H1 (cell line): ENCODE measurements around the gene DENND4C. TPM values are rescaled to one million over a fixed set of nuclear protein-coding genes. Genes with fewer than 3 reads are reported as not detected.

ENCODE experiments used
- CEBPB ChIP-seq: IDR thresholded peaks from 2 replicates; pipeline ENCODE4 v1.6.1; 2012; ENCODE audit warnings: low read depth, low read length
- CHD7 ChIP-seq: fragments of 300-600 bp; sonication (generic); IDR thresholded peaks from 2 replicates; pipeline ENCODE4 v1.7.1; 2012; ENCODE audit warnings: low read length, moderate library complexity, mild to moderate bottlenecking, inconsistent platforms; ENCODE audit not compliant: insufficient replicate concordance
- CTCF ChIP-seq, 3 experiments: IDR thresholded peaks; 1 replicate in 2 of 3; 2 replicates in 1 of 3; pipeline versions ENCODE4 v1.5.1 to v1.6.1; 2011; ENCODE audit warnings: low read length in 3 of 3, mild to moderate bottlenecking in 3 of 3, inconsistent platforms in 2 of 3, low read depth in 1 of 3, moderate library complexity in 1 of 3; ENCODE audit not compliant: insufficient read depth in 1 of 3; ENCODE audit errors: control extremely low read depth in 1 of 3
- JUN ChIP-seq: IDR thresholded peaks from 2 replicates; pipeline ENCODE4 v1.6.1; 2011; ENCODE audit warnings: low read depth, mild to moderate bottlenecking, improper control_type of control experiment, low read length
- SAP30 ChIP-seq: fragments of 300-600 bp; sonication (generic); IDR thresholded peaks from 2 replicates; pipeline ENCODE4 v1.7.1; 2012; ENCODE audit warnings: low read length, moderate library complexity, mild to moderate bottlenecking, inconsistent platforms; ENCODE audit not compliant: insufficient read depth, insufficient replicate concordance
- SIX5 ChIP-seq: IDR thresholded peaks from 2 replicates; pipeline ENCODE4 v1.6.1; 2011; ENCODE audit warnings: mild to moderate bottlenecking, low read depth, low read length
- polyA plus RNA-seq, 7 experiments: library from polyadenylated mRNA; depleted of rRNA in 3 of 7; stranded (reverse) in 5 of 7; unstranded in 2 of 7; fragments of >200 nt in 5 of 7; fragments of 200-250 nt in 2 of 7; gene quantifications; 1 replicate in 5 of 7; 2 replicates in 1 of 7; 4 replicates in 1 of 7; pipeline versions ENCODE4 v1.2.1 to v1.2.3, GENCODE V29; 2011 to 2013; ENCODE audit warnings: missing spikeins in 2 of 7, mixed read lengths in 2 of 7
- total RNA-seq: library from RNA; stranded (reverse); fragmentation: NEBNext Ultra II Directional; extraction: Animal tissue kit (Norgen Biotek cat#: 25700); gene quantifications from 2 replicates; pipeline ENCODE4 v1.2.1, GENCODE V29; 2021

The DENND4C gene
- total and polyA plus RNA-seq, 2 of the 8 experiments (the other 6 are each of a cell fraction or from before 2014, with no cell fraction given): 6.9 to 18.9 TPM

- TF ChIP-seq CHD7: no peak
- no peak for TF ChIP-seq JUN
- no peak for TF ChIP-seq CTCF (IDR thresholded peaks at IDR 0.05; ENCODE audit: control extremely low read depth in 1 of 3, insufficient read depth in 1 of 3, low read depth in 1 of 3, low read length in 3 of 3)
- no peak for TF ChIP-seq SIX5
- no peak for TF ChIP-seq SAP30
- no peak for TF ChIP-seq CEBPB
Observed at GRCh38 chr9:19239955-19240354, 9.5 kb downstream of the DENND4C start (continued).
